ENCODE data around the gene ATP1A4. TPM values are rescaled to one million over a fixed set of nuclear protein-coding genes. Genes with fewer than 3 reads are reported as not detected.

ATP1A4 gene
- total RNA-seq, 1 donor from 2014 or later = not detected

GRCh38 chr1:160227561-160227960 lies 76.2 kb downstream of the ATP1A4 start:
- no peaks in the 10 kb centered on the region for H3K27me3 Mint-ChIP-seq (ENCODE audit: unreplicated experiment)
- no peaks in the 10 kb centered on the region for H3K9me3 Mint-ChIP-seq (ENCODE audit: unreplicated experiment)
- H3K4me1 Mint-ChIP-seq (ENCODE audit: unreplicated experiment) = no peaks in the 10 kb centered on the region
- H3K27ac Mint-ChIP-seq (ENCODE audit: unreplicated experiment) = no peak overlapping the region
- peaks cover 50% of the 10 kb centered on the region for H3K36me3 Mint-ChIP-seq (ENCODE audit: unreplicated experiment)
- TF ChIP-seq CTCF (IDR thresholded peaks at IDR 0.05) = no peak
- H3K4me3 Mint-ChIP-seq (ENCODE audit: unreplicated experiment) = no peak overlapping the region
- DNase-seq (ENCODE audit: extremely low spot score, unreplicated experiment) = no peak

- Mint-ChIP-seq H3K4me1 (ENCODE audit: unreplicated experiment) (no peaks in the 10 kb centered on the region), H3K36me3 (ENCODE audit: unreplicated experiment) (peaks cover 45% of the 10 kb centered on the region), H3K27me3 (ENCODE audit: unreplicated experiment) (no peaks in the 10 kb centered on the region), H3K9me3 (ENCODE audit: unreplicated experiment) (no peaks in the 10 kb centered on the region), H3K27ac (ENCODE audit: unreplicated experiment) (no peak overlapping the region), H3K4me3 (ENCODE audit: unreplicated experiment) (no peak overlapping the region)
- no peak for TF ChIP-seq CTCF (IDR thresholded peaks at IDR 0.05)
- no peak for DNase-seq (ENCODE audit: extremely low spot score, unreplicated experiment)
These were observed 77.0 kb downstream of the ATP1A4 start for GRCh38 chr1:160228431-160228830.

GRCh38 chr1:160232911-160233310 lies 81.5 kb downstream of the ATP1A4 start:
- Mint-ChIP-seq H3K9me3 (ENCODE audit: unreplicated experiment) (no peaks in the 10 kb centered on the region), H3K36me3 (ENCODE audit: unreplicated experiment) (peaks cover 30% of the 10 kb centered on the region), H3K4me1 (ENCODE audit: unreplicated experiment) (no peaks in the 10 kb centered on the region), H3K27ac (ENCODE audit: unreplicated experiment) (peak overlapping the region; percentile 17), H3K4me3 (ENCODE audit: unreplicated experiment) (no peak overlapping the region), H3K27me3 (ENCODE audit: unreplicated experiment) (no peaks in the 10 kb centered on the region)
- TF ChIP-seq CTCF (IDR thresholded peaks at IDR 0.05) = no peak
- no peak for DNase-seq (ENCODE audit: extremely low spot score, unreplicated experiment)

Other genes starting within 250 kb of the ATP1A4 start
- gene TAGLN2, start 226.1 kb upstream of the ATP1A4 start, total RNA-seq = 161 and 169 TPM in 2 replicates
- not detected in 2 replicates for gene IGSF9, start 206.0 kb upstream of the ATP1A4 start, total RNA-seq
- gene SLAMF9, start 197.4 kb upstream of the ATP1A4 start, total RNA-seq = not detected in 2 replicates
- 7.6 and 7.7 TPM in 2 replicates for gene PIGM, start 119.6 kb upstream of the ATP1A4 start, total RNA-seq
- not detected in 2 replicates for gene KCNJ10, start 81.4 kb upstream of the ATP1A4 start, total RNA-seq
- gene KCNJ9, start 70.1 kb upstream of the ATP1A4 start, total RNA-seq = not detected in 2 replicates
- gene IGSF8, start 53.0 kb upstream of the ATP1A4 start, total RNA-seq = 24.0 and 26.6 TPM in 2 replicates
- 8.2 and 8.5 TPM in 2 replicates for gene ATP1A2, start 35.8 kb upstream of the ATP1A4 start, total RNA-seq
- gene CASQ1, start 39.0 kb downstream of the ATP1A4 start, total RNA-seq = not detected in 2 replicates
- gene PEA15, start 53.8 kb downstream of the ATP1A4 start, total RNA-seq = 195 and 197 TPM in 2 replicates
- 152 and 163 TPM in 2 replicates for gene DCAF8, start 110.9 kb downstream of the ATP1A4 start, total RNA-seq
- 56.8 and 60.8 TPM in 2 replicates for gene PEX19, start 133.5 kb downstream of the ATP1A4 start, total RNA-seq
- gene COPA, start 191.6 kb downstream of the ATP1A4 start, total RNA-seq = 236 and 241 TPM in 2 replicates
- 126 and 132 TPM in 2 replicates for gene NCSTN, start 191.8 kb downstream of the ATP1A4 start, total RNA-seq
- gene NHLH1, start 215.5 kb downstream of the ATP1A4 start, total RNA-seq = 0.16 and 0.31 TPM in 2 replicates
- 16.4 and 17.7 TPM in 2 replicates for gene VANGL2, start 249.0 kb downstream of the ATP1A4 start, total RNA-seq